GM12872 (cell line): ENCODE measurements around the gene COA4.

Source experiments
- TF ChIP-seq, protein P1 (sequence below): IDR thresholded peaks from 3 replicates; pipeline ENCODE4 v1.5.1; 2011; ENCODE audit warnings: low read depth, mild to moderate bottlenecking, low read length, moderate library complexity; ENCODE audit not compliant: insufficient read depth

The COA4 gene

DNA sequence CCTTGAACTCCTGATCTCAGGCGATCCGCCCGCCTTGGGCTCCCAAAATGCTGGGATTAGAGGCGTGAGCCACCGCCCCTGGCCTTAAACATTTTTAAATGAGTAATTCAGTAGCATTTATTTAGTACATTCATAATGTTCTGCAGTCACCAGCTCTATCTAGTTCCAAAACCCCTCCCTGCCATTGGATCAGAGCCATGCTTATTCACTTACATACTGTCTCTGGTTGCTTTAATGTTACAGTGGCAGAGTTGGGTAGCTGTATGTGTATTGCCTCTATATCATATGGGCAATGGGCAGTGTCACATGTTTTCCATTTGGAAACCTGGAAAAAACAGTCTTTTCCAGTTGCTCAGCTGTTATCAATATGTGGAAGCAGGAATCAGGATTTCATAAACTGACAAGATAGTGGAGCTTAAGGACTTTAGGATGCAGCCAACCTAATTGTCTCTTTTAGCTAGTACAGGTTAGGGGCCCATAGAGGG is 10.5 kb downstream of the COA4 start:
- TF ChIP-seq, protein P1, sequence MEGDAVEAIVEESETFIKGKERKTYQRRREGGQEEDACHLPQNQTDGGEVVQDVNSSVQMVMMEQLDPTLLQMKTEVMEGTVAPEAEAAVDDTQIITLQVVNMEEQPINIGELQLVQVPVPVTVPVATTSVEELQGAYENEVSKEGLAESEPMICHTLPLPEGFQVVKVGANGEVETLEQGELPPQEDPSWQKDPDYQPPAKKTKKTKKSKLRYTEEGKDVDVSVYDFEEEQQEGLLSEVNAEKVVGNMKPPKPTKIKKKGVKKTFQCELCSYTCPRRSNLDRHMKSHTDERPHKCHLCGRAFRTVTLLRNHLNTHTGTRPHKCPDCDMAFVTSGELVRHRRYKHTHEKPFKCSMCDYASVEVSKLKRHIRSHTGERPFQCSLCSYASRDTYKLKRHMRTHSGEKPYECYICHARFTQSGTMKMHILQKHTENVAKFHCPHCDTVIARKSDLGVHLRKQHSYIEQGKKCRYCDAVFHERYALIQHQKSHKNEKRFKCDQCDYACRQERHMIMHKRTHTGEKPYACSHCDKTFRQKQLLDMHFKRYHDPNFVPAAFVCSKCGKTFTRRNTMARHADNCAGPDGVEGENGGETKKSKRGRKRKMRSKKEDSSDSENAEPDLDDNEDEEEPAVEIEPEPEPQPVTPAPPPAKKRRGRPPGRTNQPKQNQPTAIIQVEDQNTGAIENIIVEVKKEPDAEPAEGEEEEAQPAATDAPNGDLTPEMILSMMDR: no peak

DNA sequence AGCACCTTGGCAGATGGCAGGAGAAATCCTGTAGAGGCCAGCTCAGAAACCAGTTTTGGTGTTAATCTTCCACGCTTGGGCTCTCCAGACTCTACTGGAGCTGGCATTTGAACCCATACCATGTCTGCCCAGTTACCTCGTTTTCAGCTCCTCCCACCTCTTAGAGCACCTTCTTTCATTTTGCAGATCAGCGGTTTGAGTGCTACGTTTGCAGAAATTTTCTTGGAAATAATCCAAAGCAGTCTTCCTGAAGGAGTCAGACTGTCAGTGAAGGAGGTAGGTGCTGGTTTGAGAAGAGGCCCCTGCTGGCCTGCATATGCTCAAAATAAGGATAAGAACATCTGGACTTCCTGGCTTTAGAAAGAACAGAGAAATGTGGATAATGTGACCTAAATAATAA is 13.7 kb downstream of the COA4 start:
- TF ChIP-seq, protein P1: no peak

DNA sequence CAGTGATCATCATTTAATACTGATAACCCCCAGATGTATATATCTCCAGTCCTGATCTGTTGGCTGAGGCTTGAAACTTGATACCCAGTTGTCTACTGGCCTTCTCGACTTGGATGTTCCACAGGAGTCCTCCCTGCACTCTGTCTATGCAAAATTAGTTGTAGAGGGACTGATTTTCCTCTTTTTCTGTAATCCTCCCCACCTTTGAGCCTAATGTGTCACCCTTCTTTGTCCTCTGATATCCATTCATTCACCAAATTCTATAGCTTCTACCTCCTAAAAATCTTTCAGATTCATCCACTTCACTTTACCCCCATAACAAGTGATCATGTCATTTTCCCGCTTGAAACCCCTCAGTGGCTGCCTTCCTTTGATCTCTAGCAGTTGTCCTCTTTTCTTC is 16.4 kb downstream of the COA4 start:
- TF ChIP-seq, protein P1: no peak

DNA sequence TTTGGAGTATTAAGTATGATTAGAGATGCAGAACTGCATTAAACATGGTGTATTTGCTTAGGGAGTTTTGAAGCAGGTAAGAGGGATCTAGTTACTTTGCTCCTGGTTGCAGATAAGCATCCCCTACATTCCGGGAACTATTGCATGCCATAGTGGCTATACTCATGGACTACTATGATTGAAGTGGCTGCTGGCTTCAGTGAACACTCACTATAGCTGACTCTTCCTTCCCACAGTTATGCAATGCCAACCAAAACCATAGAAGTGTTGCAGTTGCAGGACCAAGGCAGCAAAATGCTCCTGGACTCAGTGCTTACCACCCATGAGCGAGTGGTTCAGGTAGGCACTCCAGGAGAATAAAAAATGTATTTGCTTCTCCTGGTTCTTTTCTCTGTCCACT is 17.0 kb downstream of the COA4 start:
- TF ChIP-seq, protein P1: no peak

DNA sequence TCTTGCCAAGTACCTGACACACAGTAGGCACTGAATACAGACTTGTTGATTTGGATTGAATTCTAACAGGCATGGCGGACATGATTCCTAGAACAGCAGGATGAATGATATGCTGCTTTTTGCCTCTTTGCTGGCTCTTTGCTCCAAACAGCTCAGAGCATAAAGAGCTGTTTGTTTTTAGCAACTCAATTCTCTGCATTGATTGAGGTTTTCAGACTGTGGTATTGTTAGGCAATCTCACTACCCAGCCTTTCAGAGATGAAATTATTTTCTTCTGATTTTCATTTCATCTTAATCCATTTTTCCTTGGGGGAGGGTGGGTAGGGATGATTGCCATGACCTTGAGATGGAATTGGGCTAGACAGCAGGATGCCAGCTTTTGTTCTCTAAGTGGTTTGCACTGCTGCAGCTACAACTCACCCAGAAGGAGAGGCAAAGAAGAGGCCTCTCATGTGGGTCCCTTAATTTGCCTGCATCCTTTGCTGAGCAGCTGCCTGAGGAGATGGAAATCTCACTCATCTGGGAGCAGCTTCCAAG is 20.5 kb downstream of the COA4 start:
- TF ChIP-seq, protein P1: no peak

DNA sequence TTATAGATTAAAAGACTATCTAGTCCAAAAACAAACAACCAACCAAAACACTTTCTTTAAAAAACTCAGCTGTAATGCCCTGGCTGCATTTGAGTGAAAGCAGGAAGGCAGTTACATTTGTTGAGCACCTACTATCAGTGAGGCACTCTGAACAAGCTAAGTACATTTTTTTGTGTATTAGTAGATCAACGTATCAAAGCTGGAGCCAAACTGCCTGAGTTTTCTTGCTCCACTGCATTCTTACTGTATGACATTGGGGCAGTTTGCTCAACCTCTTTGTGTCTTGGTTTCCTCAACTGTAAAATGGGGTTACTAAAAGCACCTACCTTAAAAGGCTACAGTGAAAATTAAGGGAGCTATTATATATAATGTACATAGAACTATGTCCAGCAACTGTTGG is 22.0 kb downstream of the COA4 start:
- TF ChIP-seq, protein P1: no peak

DNA sequence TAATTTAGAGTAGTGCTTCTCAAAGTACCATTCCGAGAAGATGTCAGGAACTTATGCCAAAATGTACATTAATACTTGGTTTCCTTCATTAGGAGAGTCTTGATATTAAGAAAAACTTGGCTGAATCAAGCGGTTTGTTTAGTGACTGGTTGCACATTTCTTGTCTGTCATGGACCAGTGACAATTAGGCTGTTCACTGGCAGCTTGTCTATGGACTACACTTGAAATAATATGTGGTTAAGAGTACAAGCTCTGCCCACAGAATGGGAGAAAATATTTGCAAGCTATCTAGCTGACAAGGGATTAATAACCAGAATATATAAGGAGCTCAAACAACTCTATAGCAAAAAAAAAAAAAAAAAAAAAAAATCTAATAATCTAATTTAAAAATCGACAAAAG is 24.6 kb downstream of the COA4 start:
- TF ChIP-seq, protein P1: no peak
